ENCODE data around the gene CEP112. TPM values are rescaled to one million over a fixed set of nuclear protein-coding genes. Genes with fewer than 3 reads are reported as not detected.
A peak's percentile ranks its signal among the peaks of the same experiment; 100 is the strongest.

CEP112 gene
- total RNA-seq, 6 donors from 2014 or later, result 14.3 to 70.2 (median 31.0) TPM

DNA sequence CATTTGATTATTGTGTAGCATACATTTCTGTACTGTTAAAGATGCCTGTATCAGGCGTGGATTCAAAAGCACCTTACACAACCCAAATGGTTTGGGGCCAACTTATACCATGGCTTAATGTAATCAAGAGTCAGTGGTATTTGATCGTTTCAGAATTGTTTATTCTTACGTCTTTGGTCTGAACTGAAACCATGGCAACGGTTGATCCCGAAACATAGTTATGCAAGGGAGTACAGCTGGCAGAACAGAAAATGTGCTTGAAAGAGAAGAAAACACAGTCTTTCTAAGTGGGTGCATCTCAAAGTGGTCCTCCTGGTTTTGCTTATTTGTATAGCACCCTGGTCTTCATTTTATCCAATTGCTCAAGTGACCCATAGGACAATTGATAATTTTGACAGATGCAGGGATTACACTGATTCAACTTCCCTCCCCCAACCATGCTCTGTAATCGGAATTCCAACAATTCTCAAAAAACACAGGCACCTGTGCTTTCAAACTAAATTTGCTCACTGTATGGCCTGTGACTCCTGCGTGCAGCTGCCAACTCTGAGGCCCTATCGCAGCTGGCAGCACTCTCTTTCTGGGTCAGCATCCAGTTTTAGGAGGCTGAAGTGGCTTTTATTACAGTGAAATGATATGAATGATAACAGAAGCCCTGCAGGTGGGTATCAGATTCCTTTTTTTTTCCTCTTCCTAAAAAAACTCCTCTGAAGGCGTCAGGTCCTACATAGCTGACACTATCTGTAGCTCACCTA lies 553.5 kb downstream of the CEP112 start:
- peaks cover 0 to 6% (median 0%) of the 10 kb centered on the region in 4 donors for H3K9me3 ChIP-seq
- H3K4me3 ChIP-seq, result no peak overlapping the region
- ATAC-seq (ENCODE audit: low FRiP score in 2 of 2), result peak in 1 of 2 donors; percentile 34
- WGBS, 2 donors, result 48 to 50% methylated on average over 9 of the region's 9 CpGs
- H3K4me1 ChIP-seq, result peaks cover 4 to 29% (median 11%) of the 10 kb centered on the region in 4 donors
- no peak for DNase-seq
- H3K36me3 ChIP-seq, result no peaks in the 10 kb centered on the region
- no peak overlapping the region for H3K27ac ChIP-seq
- H3K27me3 ChIP-seq, result no peaks in the 10 kb centered on the region
- TF ChIP-seq, protein P1, sequence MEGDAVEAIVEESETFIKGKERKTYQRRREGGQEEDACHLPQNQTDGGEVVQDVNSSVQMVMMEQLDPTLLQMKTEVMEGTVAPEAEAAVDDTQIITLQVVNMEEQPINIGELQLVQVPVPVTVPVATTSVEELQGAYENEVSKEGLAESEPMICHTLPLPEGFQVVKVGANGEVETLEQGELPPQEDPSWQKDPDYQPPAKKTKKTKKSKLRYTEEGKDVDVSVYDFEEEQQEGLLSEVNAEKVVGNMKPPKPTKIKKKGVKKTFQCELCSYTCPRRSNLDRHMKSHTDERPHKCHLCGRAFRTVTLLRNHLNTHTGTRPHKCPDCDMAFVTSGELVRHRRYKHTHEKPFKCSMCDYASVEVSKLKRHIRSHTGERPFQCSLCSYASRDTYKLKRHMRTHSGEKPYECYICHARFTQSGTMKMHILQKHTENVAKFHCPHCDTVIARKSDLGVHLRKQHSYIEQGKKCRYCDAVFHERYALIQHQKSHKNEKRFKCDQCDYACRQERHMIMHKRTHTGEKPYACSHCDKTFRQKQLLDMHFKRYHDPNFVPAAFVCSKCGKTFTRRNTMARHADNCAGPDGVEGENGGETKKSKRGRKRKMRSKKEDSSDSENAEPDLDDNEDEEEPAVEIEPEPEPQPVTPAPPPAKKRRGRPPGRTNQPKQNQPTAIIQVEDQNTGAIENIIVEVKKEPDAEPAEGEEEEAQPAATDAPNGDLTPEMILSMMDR (IDR thresholded peaks at IDR 0.05), result no peak
- TF ChIP-seq POLR2AphosphoS5 (IDR thresholded peaks at IDR 0.05), result no peak
- no peak for TF ChIP-seq POLR2A (IDR thresholded peaks at IDR 0.05)
- TF ChIP-seq EP300 (IDR thresholded peaks at IDR 0.05), result no peak

DNA sequence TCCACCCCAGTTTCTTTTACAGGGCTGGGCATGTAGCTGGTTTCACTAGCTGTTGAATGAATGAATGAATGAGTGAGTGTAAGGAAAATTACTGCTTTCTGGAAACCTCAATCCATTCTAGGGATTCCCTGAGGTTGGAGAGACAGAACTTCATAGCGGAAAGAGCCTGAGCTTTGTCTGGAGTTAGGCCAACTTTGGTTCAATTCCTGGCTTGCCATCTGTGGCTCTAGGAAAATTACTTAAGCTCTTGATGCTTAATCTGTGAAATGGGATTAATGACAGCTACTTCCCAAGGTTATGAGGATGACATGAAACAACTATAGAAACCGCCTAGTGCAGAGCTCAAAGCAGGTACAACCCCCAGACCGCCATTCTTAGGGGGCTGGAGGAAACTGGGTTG lies 554.1 kb downstream of the CEP112 start:
- Histone ChIP-seq H3K9me3 (peaks cover 0 to 6% (median 0%) of the 10 kb centered on the region in 4 donors), H3K4me1 (peaks cover 4 to 29% (median 13%) of the 10 kb centered on the region in 4 donors), H3K36me3 (no peaks in the 10 kb centered on the region), H3K27me3 (no peaks in the 10 kb centered on the region), H3K4me3 (no peak overlapping the region), H3K27ac (no peak overlapping the region)
- 75 to 80% methylated on average over 3 of the region's 3 CpGs for WGBS, 2 donors
- TF ChIP-seq POLR2A (IDR thresholded peaks at IDR 0.05) (no peak), POLR2AphosphoS5 (IDR thresholded peaks at IDR 0.05) (no peak), EP300 (IDR thresholded peaks at IDR 0.05) (no peak)
- TF ChIP-seq, protein P1 (IDR thresholded peaks at IDR 0.05), result no peak
- DNase-seq (no peak), ATAC-seq (ENCODE audit: low FRiP score in 2 of 2) (no peak)

DNA sequence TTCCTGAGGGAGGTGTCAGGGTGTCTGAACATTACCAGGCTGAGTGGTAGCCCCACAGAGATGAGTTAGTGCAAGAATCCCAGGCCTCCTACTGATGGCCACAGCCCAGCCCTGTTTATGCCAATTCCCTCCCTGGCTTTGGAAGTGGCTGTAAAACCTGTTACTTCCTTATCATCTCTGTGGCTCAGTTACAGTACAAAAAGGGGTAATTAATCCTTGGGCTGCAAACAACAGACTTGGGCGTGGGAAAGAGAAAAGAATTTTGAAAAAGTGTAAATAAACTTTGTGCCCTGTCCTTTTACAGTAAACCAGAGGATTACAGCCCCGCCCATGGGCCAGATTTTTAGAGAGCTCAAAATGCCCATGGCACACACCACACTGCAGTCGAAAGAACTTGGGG lies 557.4 kb downstream of the CEP112 start:
- Histone ChIP-seq H3K27ac (peak overlapping the region in 2 of 4 donors; percentile 2 to 12), H3K36me3 (no peaks in the 10 kb centered on the region), H3K4me1 (peaks cover 4 to 29% (median 13%) of the 10 kb centered on the region in 4 donors), H3K4me3 (no peak overlapping the region), H3K9me3 (no peaks in the 10 kb centered on the region), H3K27me3 (no peaks in the 10 kb centered on the region)
- no peak for TF ChIP-seq POLR2AphosphoS5 (IDR thresholded peaks at IDR 0.05)
- no peak for TF ChIP-seq EP300 (IDR thresholded peaks at IDR 0.05)
- TF ChIP-seq, protein P1 (IDR thresholded peaks at IDR 0.05), result no peak
- TF ChIP-seq POLR2A (IDR thresholded peaks at IDR 0.05), result no peak
- ATAC-seq (ENCODE audit: low FRiP score in 2 of 2) (no peak), DNase-seq (no peak)
- 62% methylated on average over 3 of the region's 3 CpGs for WGBS, 2 donors

DNA sequence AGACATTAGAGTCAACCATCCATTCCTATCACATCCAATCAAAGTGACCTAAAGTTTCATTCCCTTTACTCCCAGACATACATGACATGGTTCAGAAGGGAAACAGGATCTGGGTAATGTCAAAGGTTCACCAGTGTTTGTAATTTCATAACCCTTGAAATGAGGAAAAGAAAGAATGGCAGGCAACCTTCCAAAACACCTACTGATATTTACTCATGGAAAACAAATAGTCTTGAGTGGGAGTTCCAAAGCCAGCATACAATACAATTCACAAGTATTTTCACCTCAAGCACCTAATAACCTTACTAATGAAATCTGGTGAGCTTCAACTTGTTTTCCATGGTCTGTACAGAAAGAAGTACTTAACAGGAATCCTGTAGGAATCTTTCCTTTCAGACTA lies 557.9 kb downstream of the CEP112 start:
- H3K9me3 ChIP-seq, result no peaks in the 10 kb centered on the region
- DNase-seq, result no peak
- ATAC-seq (ENCODE audit: low FRiP score in 2 of 2), result peak in 1 of 2 donors; percentile 40
- H3K4me3 ChIP-seq, result no peak overlapping the region
- TF ChIP-seq EP300 (IDR thresholded peaks at IDR 0.05) (peak in 1 of 4 donors; percentile 13), POLR2AphosphoS5 (IDR thresholded peaks at IDR 0.05) (no peak)
- TF ChIP-seq, protein P1 (IDR thresholded peaks at IDR 0.05), result no peak
- no peaks in the 10 kb centered on the region for H3K36me3 ChIP-seq
- peaks cover 4 to 28% (median 13%) of the 10 kb centered on the region in 4 donors for H3K4me1 ChIP-seq
- H3K27me3 ChIP-seq, result no peaks in the 10 kb centered on the region
- peak overlapping the region in 2 of 4 donors; percentile 2 to 12 for H3K27ac ChIP-seq
